Endothelial cell of umbilical vein (primary cell): ENCODE data around the gene SRRM4. TPM values are rescaled to one million over a fixed set of nuclear protein-coding genes. Genes with fewer than 3 reads are reported as not detected.

ENCODE experiments used
- BruUV-seq: library from RNA; stranded (reverse); fragments of 400-500 nt; replicated peaks from 2 replicates; lab custom pipeline; 2021; lab: Mats Ljungman, UMichigan
- CTCF ChIA-PET: fragments of 300-600, 350-600 bp; sonication (Branson Sonifier 250); formaldehyde crosslinking; loops from one replicate; lab custom pipeline; 2021; ENCODE audit warnings: antibody characterized with exemption, inconsistent platforms; lab: Charles Lee
- POLR2A ChIA-PET: fragments of 300-600, 350-600 bp; sonication (Branson Sonifier 250); formaldehyde crosslinking; loops from one replicate; lab custom pipeline; 2021; ENCODE audit warnings: antibody characterized with exemption, inconsistent platforms; lab: Charles Lee
- DNase-seq: peaks from one replicate; pipeline ENCODE4 v3.0.0-alpha.2; 2011; ENCODE audit warnings: low read depth, low spot score
- FAIRE-seq: peaks from 2 replicates; lab custom pipeline; 2011; peaks lifted over from hg19 to GRCh38; lab: Jason Lieb, UNC
- H2AFZ ChIP-seq: 2 replicates; pipeline ENCODE4 v1.6.0; 2012; ENCODE audit warnings: low read depth, low read length, control low read depth, inconsistent platforms
- H3K27ac ChIP-seq: 2 replicates; pipeline ENCODE4 v1.5.1; 2011; ENCODE audit warnings: low read depth, mild to moderate bottlenecking, control low read depth, low read length, moderate library complexity; ENCODE audit not compliant: insufficient read depth
- H3K27me3 ChIP-seq, 2 experiments: 2 replicates each; pipeline versions ENCODE4 v1.6.0 to v1.6.1; 2011; ENCODE audit warnings: low read length in 2 of 2, mixed read lengths in 1 of 2; ENCODE audit not compliant: control insufficient read depth in 2 of 2, insufficient read depth in 2 of 2
- H3K36me3 ChIP-seq, 2 experiments: 2 replicates in 1 of 2; 3 replicates in 1 of 2; pipeline ENCODE4 v1.5.1; 2011; ENCODE audit warnings: low read length in 2 of 2, mild to moderate bottlenecking in 1 of 2, moderate library complexity in 1 of 2; ENCODE audit not compliant: control insufficient read depth in 2 of 2, insufficient read depth in 2 of 2; ENCODE audit errors: extremely low read depth in 1 of 2
- H3K4me1 ChIP-seq: 3 replicates; pipeline ENCODE4 v1.5.1; 2011; ENCODE audit warnings: mild to moderate bottlenecking, low read length; ENCODE audit not compliant: control insufficient read depth, insufficient read depth; ENCODE audit errors: extremely low read depth
- H3K4me2 ChIP-seq: 2 replicates; pipeline ENCODE4 v1.6.1; 2011; ENCODE audit warnings: low read length, control low read depth, mixed read lengths; ENCODE audit not compliant: insufficient read depth
- H3K4me3 ChIP-seq, 3 experiments: fragments of 200-600 bp in 1 of 3; sonication (generic), shearing (Covaris generic) in 1 of 3; replicated peaks in 1 of 3; 2 replicates each; pipeline ENCODE4 v1.5.1; 2011 to 2016; ENCODE audit warnings: control low read depth in 3 of 3, low read length in 3 of 3, mild to moderate bottlenecking in 2 of 3, inconsistent platforms in 1 of 3, low read depth in 1 of 3, moderate library complexity in 1 of 3; ENCODE audit not compliant: insufficient read depth in 1 of 3
- H3K79me2 ChIP-seq: 2 replicates; pipeline ENCODE4 v1.6.0; 2012; ENCODE audit warnings: low read length, inconsistent platforms; ENCODE audit not compliant: control insufficient read depth, insufficient read depth
- H3K9ac ChIP-seq: replicated peaks from 2 replicates; pipeline ENCODE3; 2011; ENCODE audit warnings: low read length, control low read depth; ENCODE audit not compliant: insufficient read depth; ENCODE audit errors: extremely low read depth
- H3K9me1 ChIP-seq: replicated peaks from 3 replicates; pipeline ENCODE4 v1.6.0; 2011; ENCODE audit warnings: mild to moderate bottlenecking, low read length; ENCODE audit not compliant: control insufficient read depth, insufficient read depth; ENCODE audit errors: extremely low read depth
- H3K9me3 ChIP-seq: replicated peaks from 2 replicates; pipeline ENCODE4 v1.5.1; 2012; ENCODE audit warnings: low read length, inconsistent platforms; ENCODE audit not compliant: control insufficient read depth, insufficient read depth
- H4K20me1 ChIP-seq: replicated peaks from 2 replicates; pipeline ENCODE3; 2011; ENCODE audit warnings: mild to moderate bottlenecking, low read length; ENCODE audit not compliant: control insufficient read depth, insufficient read depth; ENCODE audit errors: extremely low read depth
- CTCF ChIP-seq, 2 donors: IDR thresholded peaks; 1 replicate in 1 of 2; 2 replicates in 1 of 2; pipeline ENCODE4 v1.5.1; 2011; ENCODE audit warnings: low read length in 2 of 2, mild to moderate bottlenecking in 2 of 2, moderate library complexity in 2 of 2, control low read depth in 1 of 2, inconsistent platforms in 1 of 2, low read depth in 1 of 2; ENCODE audit not compliant: insufficient read depth in 1 of 2; ENCODE audit errors: extremely low read depth in 1 of 2
- EZH2 ChIP-seq: IDR thresholded peaks from 2 replicates; pipeline ENCODE4 v1.6.1; 2012; ENCODE audit warnings: borderline replicate concordance, low read depth, mild to moderate bottlenecking, moderate library complexity, low read length, inconsistent platforms; ENCODE audit not compliant: severe bottlenecking
- FOS ChIP-seq: IDR thresholded peaks from 2 replicates; pipeline ENCODE4 v1.6.1; 2011; ENCODE audit warnings: mild to moderate bottlenecking, low read length, moderate library complexity, borderline replicate concordance; ENCODE audit not compliant: insufficient read depth
- GATA2 ChIP-seq: IDR thresholded peaks from 2 replicates; pipeline ENCODE4 v1.7.0; 2011; ENCODE audit warnings: low read depth, mild to moderate bottlenecking, moderate library complexity, mixed read lengths, low read length; ENCODE audit not compliant: insufficient read length, insufficient read depth
- JUN ChIP-seq: IDR thresholded peaks from 2 replicates; pipeline ENCODE4 v1.6.1; 2011; ENCODE audit warnings: borderline replicate concordance, low read depth; ENCODE audit not compliant: insufficient read length, insufficient read depth
- MYC ChIP-seq: IDR thresholded peaks from one replicate; pipeline ENCODE4 v1.6.1; 2011; ENCODE audit warnings: mild to moderate bottlenecking, low read depth, low read length
- POLR2A ChIP-seq: IDR thresholded peaks from 2 replicates; pipeline ENCODE4 v1.6.1; 2012; ENCODE audit warnings: low read depth, mild to moderate bottlenecking, control low read depth, low read length
- POLR2AphosphoS5 ChIP-seq: IDR thresholded peaks from 2 replicates; pipeline ENCODE4 v1.6.1; 2012; ENCODE audit warnings: low read depth, mild to moderate bottlenecking, control low read depth, low read length, moderate library complexity; ENCODE audit not compliant: insufficient read depth
- dilution Hi-C: fragments of 300-500 bp; cut with MboI; formaldehyde crosslinking; loops from one replicate; pipeline ENCODE4 v1.15.0; 2019; ENCODE audit warnings: low sequenced_read_pairs; ENCODE audit not compliant: extremely low pct_ligation_motif_present
- intact Hi-C: fragments of 100-400 bp; cut with micrococcal nuclease; formaldehyde crosslinking; loops from one replicate; pipeline ENCODE4 v1.10.0; 2022
- polyA plus RNA-seq, 4 experiments: library from polyadenylated mRNA; depleted of rRNA in 3 of 4; stranded (reverse) in 3 of 4; unstranded in 1 of 4; fragments of >200 nt; gene quantifications; 2 replicates each; pipeline versions ENCODE4 v1.2.1 to v1.2.3, GENCODE V29; 2011 to 2012; ENCODE audit warnings: missing spikeins in 1 of 4
- total RNA-seq: library from RNA; stranded (reverse); gene quantifications from 2 replicates; pipeline ENCODE4 v1.2.3, GENCODE V29; 2021
- TF ChIP-seq, protein P1 (sequence below): IDR thresholded peaks from 2 replicates; pipeline ENCODE4 v1.6.1; 2011; ENCODE audit not compliant: insufficient read depth, insufficient read length

SRRM4 gene
- total and polyA plus RNA-seq, 2 donors (not counting 3 experiments of a cell fraction or from before 2014, with no cell fraction given): not detected

DNA sequence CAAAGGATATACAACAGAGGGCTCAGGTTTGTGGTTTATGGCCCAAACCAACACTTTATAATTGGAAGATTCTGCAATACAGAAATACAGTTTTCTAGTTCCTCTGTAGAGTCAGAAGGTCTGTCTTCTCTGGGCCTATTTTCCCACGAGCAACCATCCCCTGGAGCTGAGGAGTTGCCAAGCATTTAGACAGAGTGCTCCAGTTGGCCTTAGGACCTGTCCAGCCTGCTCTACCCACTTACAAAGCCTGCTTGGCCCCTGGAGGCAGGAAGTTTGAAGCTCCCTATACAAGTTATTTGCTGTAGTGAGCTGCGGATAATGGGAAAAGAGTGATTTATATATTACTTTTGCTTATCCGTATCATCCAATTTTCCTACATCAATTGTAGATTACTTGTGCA, 136.6 kb downstream of the SRRM4 start:
- Histone ChIP-seq H2AFZ (no peak overlapping the region), H4K20me1 (no peaks in the 10 kb centered on the region), H3K9me1 (no peaks in the 10 kb centered on the region), H3K9me3 (no peaks in the 10 kb centered on the region), H3K27ac (no peak overlapping the region), H3K27me3 (no peaks in the 10 kb centered on the region), H3K4me2 (no peak overlapping the region), H3K4me1 (no peaks in the 10 kb centered on the region), H3K4me3 (no peak overlapping the region), H3K36me3 (no peaks in the 10 kb centered on the region), H3K9ac (no peak overlapping the region), H3K79me2 (no peaks in the 10 kb centered on the region)
- no peak for FAIRE-seq
- CTCF ChIA-PET: interaction anchor here (3.5 kb wide), 1 partner anchor 295 kb away, joined by 30 read pairs; no protein-coding TSS in a partner anchor
- BruUV-seq: no TSS peak
- POLR2A ChIA-PET: no interaction called here
- dilution Hi-C loops: no loop called here
- TF ChIP-seq FOS: no peak
- TF ChIP-seq EZH2: no peak
- TF ChIP-seq JUN: no peak
- TF ChIP-seq, protein P1, sequence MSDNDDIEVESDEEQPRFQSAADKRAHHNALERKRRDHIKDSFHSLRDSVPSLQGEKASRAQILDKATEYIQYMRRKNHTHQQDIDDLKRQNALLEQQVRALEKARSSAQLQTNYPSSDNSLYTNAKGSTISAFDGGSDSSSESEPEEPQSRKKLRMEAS: no peak
- TF ChIP-seq CTCF (IDR thresholded peaks at IDR 0.05; ENCODE audit: extremely low read depth in 1 of 2, insufficient read depth in 1 of 2, low read depth in 1 of 2, low read length in 2 of 2): no peak
- TF ChIP-seq GATA2: no peak
- no peak for TF ChIP-seq POLR2A
- TF ChIP-seq POLR2AphosphoS5: no peak
- no peak for TF ChIP-seq MYC
- intact Hi-C loops: loop anchor here (5.0 kb wide), 1 partner anchor 59 kb away; the partner anchor contains the start of gene HSPB8
- no peak for DNase-seq
